Prostate gland (tissue), 2 donors: ENCODE measurements around the gene RGS9.

Source experiments
- CTCF ChIP-seq, 4 experiments: fragments of 200-600 bp in 2 of 4; fragments of 450-650 bp in 2 of 4; sonication (generic) in 2 of 4; IDR thresholded peaks; 1 replicate in 3 of 4; 2 replicates in 1 of 4; pipeline ENCODE4 v1.5.1; 2016 to 2019; ENCODE audit warnings: antibody characterized with exemption in 4 of 4, mild to moderate bottlenecking in 2 of 4, moderate library complexity in 2 of 4
- POLR2A ChIP-seq: fragments of 450-650 bp; IDR thresholded peaks from one replicate; pipeline ENCODE4 v1.6.1; 2016; ENCODE audit warnings: antibody characterized with exemption, mild to moderate bottlenecking
- POLR2AphosphoS5 ChIP-seq: sonication (generic); formaldehyde crosslinking; IDR thresholded peaks from one replicate; pipeline ENCODE4 v1.6.1; 2017; ENCODE audit warnings: antibody characterized with exemption

- TF ChIP-seq CTCF (IDR thresholded peaks at IDR 0.05) (no peak), POLR2AphosphoS5 (no peak), POLR2A (no peak)
Observed at GRCh38 chr17:65259281-65259680, 122.1 kb downstream of the RGS9 start.
